BLaER1 treated with 17β-estradiol and CSF1 and Interleukin-3, amounts not matched to agents 10 nM and 100 nM (cell line): ENCODE results near the gene NFATC3.
"Not testable (repeated sequence)": the region's sequence is repeated elsewhere in the genome, so short reads cannot be mapped to it uniquely, and the experiment has no call there.

ENCODE experiments used
- H3K27ac ChIP-seq, 11 experiments: shearing (Covaris generic); formaldehyde crosslinking; 2 replicates each; pipeline ENCODE4 v1.8.1; 2022
- H3K27me3 ChIP-seq, 11 experiments: shearing (Covaris generic); formaldehyde crosslinking; 2 replicates each; pipeline ENCODE4 v1.8.1; 2022
- H3K36me3 ChIP-seq, 11 experiments: shearing (Covaris generic); formaldehyde crosslinking; 2 replicates each; pipeline ENCODE4 v1.8.1; 2022
- H3K4me1 ChIP-seq, 10 experiments: shearing (Covaris generic); formaldehyde crosslinking; 2 replicates each; pipeline ENCODE4 v1.8.1; 2022
- H3K4me2 ChIP-seq, 11 experiments: shearing (Covaris generic); formaldehyde crosslinking; 2 replicates each; pipeline ENCODE4 v1.8.1; 2022
- H3K4me3 ChIP-seq, 10 experiments: shearing (Covaris generic); formaldehyde crosslinking; 2 replicates each; pipeline ENCODE4 v1.8.1; 2022
- H3K9ac ChIP-seq, 11 experiments: shearing (Covaris generic); formaldehyde crosslinking; 2 replicates each; pipeline ENCODE4 v1.8.1; 2022
- H3K9me3 ChIP-seq, 11 experiments: shearing (Covaris generic); formaldehyde crosslinking; replicated peaks in 1 of 11; 2 replicates each; pipeline ENCODE4 v1.8.1; 2022
- H4K20me1 ChIP-seq, 11 experiments: shearing (Covaris generic); formaldehyde crosslinking; 2 replicates each; pipeline ENCODE4 v1.8.1; 2022
- Cebpa-rat ChIP-seq, 11 experiments: shearing (Covaris generic); IDR thresholded peaks; 2 replicates each; pipeline ENCODE4 v1.8.1; 2022

NFATC3 gene

GRCh38 chr16:68146585-68146984, 61.4 kb downstream of the NFATC3 start:
- Histone ChIP-seq H3K27ac (no peak overlapping the region), H3K9me3 (no peaks in the 10 kb centered on the region), H3K27me3 (no peaks in the 10 kb centered on the region), H3K9ac (no peak overlapping the region), H3K4me1 (peaks cover 0 to 22% (median 0%) of the 10 kb centered on the region in 10 experiments; a peak in 7 of 20 replicates), H4K20me1 (peaks cover 4 to 99% (median 45%) of the 10 kb centered on the region in 11 experiments; a peak in 19 of 22 replicates), H3K4me3 (no peak overlapping the region), H3K36me3 (peaks cover 19 to 86% (median 56%) of the 10 kb centered on the region in 11 experiments; a peak in 21 of 22 replicates), H3K4me2 (no peak overlapping the region)
- no peak for TF ChIP-seq Cebpa-rat (IDR thresholded peaks at IDR 0.05)

GRCh38 chr16:68147444-68147843, 62.3 kb downstream of the NFATC3 start:
- Histone ChIP-seq H3K9me3 (no peaks in the 10 kb centered on the region), H3K4me2 (no peak overlapping the region), H3K36me3 (peaks cover 16 to 86% (median 52%) of the 10 kb centered on the region in 11 experiments; a peak in 21 of 22 replicates), H3K27me3 (no peaks in the 10 kb centered on the region), H4K20me1 (peaks cover 4 to 98% (median 48%) of the 10 kb centered on the region in 11 experiments; a peak in 19 of 22 replicates), H3K9ac (no peak overlapping the region), H3K27ac (no peak overlapping the region), H3K4me1 (peaks cover 0 to 13% (median 0%) of the 10 kb centered on the region in 10 experiments; a peak in 6 of 20 replicates), H3K4me3 (no peak overlapping the region)
- TF ChIP-seq Cebpa-rat (IDR thresholded peaks at IDR 0.05): no peak

- Histone ChIP-seq H3K4me1 (peaks cover 0 to 8% (median 0%) of the 10 kb centered on the region in 10 experiments; a peak in 1 of 20 replicates), H3K36me3 (peaks cover 11 to 84% (median 51%) of the 10 kb centered on the region in 11 experiments; a peak in 21 of 22 replicates), H3K27me3 (no peaks in the 10 kb centered on the region), H3K9me3 (no peaks in the 10 kb centered on the region), H3K4me3 (no peak overlapping the region), H3K9ac (no peak overlapping the region), H3K27ac (no peak overlapping the region), H3K4me2 (no peak overlapping the region), H4K20me1 (peaks cover 0 to 97% (median 44%) of the 10 kb centered on the region in 11 experiments; a peak in 20 of 22 replicates)
- TF ChIP-seq Cebpa-rat (IDR thresholded peaks at IDR 0.05): no peak
These were observed 64.4 kb downstream of the NFATC3 start for GRCh38 chr16:68149596-68149995.

GRCh38 chr16:68155425-68155824, 70.3 kb downstream of the NFATC3 start:
- Histone ChIP-seq H4K20me1 (peaks cover 0 to 70% (median 27%) of the 10 kb centered on the region in 11 experiments; a peak in 15 of 22 replicates), H3K9ac (no peak overlapping the region), H3K4me2 (no peak overlapping the region), H3K27ac (no peak overlapping the region), H3K36me3 (peaks cover 31 to 93% (median 76%) of the 10 kb centered on the region in 11 experiments), H3K27me3 (no peaks in the 10 kb centered on the region), H3K9me3 (peaks cover 0 to 4% (median 0%) of the 10 kb centered on the region in 11 experiments; a peak in 2 of 22 replicates), H3K4me3 (no peak overlapping the region), H3K4me1 (no peaks in the 10 kb centered on the region)
- no peak for TF ChIP-seq Cebpa-rat (IDR thresholded peaks at IDR 0.05)

GRCh38 chr16:68162413-68162812, 77.2 kb downstream of the NFATC3 start:
- Histone ChIP-seq H3K4me1 (no peaks in the 10 kb centered on the region), H3K27ac (no peak overlapping the region), H3K4me2 (no peak overlapping the region), H3K9me3 (peaks cover 13 to 35% (median 26%) of the 10 kb centered on the region in 11 experiments; a peak in 21 of 22 replicates), H4K20me1 (peaks cover 0 to 30% (median 0%) of the 10 kb centered on the region in 11 experiments; a peak in 5 of 22 replicates), H3K36me3 (peaks cover 63 to 96% (median 82%) of the 10 kb centered on the region in 11 experiments), H3K9ac (no peak overlapping the region), H3K4me3 (no peak overlapping the region), H3K27me3 (no peaks in the 10 kb centered on the region)
- TF ChIP-seq Cebpa-rat (IDR thresholded peaks at IDR 0.05): no peak

- Histone ChIP-seq H3K36me3 (peaks cover 63 to 96% (median 82%) of the 10 kb centered on the region in 11 experiments), H3K9me3 (peaks cover 13 to 35% (median 26%) of the 10 kb centered on the region in 11 experiments; a peak in 21 of 22 replicates), H4K20me1 (peaks cover 0 to 31% (median 0%) of the 10 kb centered on the region in 11 experiments; a peak in 5 of 22 replicates)
- H3K4me1 ChIP-seq, H3K4me3 ChIP-seq, H3K4me2 ChIP-seq, H3K27me3 ChIP-seq, H3K27ac ChIP-seq, H3K9ac ChIP-seq: not testable (repeated sequence)
These were observed 78.1 kb downstream of the NFATC3 start for GRCh38 chr16:68163275-68163674.

GRCh38 chr16:68166264-68166663, 81.1 kb downstream of the NFATC3 start:
- Histone ChIP-seq H3K9me3 (peaks cover under 1 to 24% (median 22%) of the 10 kb centered on the region in 11 experiments; a peak in 21 of 22 replicates), H3K36me3 (peaks cover 63 to 96% (median 82%) of the 10 kb centered on the region in 11 experiments), H3K4me1 (no peaks in the 10 kb centered on the region), H4K20me1 (peaks cover 0 to 43% (median 0%) of the 10 kb centered on the region in 11 experiments; a peak in 5 of 22 replicates), H3K4me3 (no peak overlapping the region), H3K27ac (no peak overlapping the region), H3K27me3 (no peaks in the 10 kb centered on the region), H3K4me2 (no peak overlapping the region), H3K9ac (no peak overlapping the region)
- no peak for TF ChIP-seq Cebpa-rat (IDR thresholded peaks at IDR 0.05)

GRCh38 chr16:68179196-68179795, 94.1 kb downstream of the NFATC3 start:
- H3K4me2 ChIP-seq: no peak overlapping the region
- H3K36me3 ChIP-seq: peaks cover 88 to 100% (median 96%) of the 10 kb centered on the region in 11 experiments
- no peaks in the 10 kb centered on the region for H3K4me1 ChIP-seq
- peaks cover 0 to 21% (median 0%) of the 10 kb centered on the region in 11 experiments; a peak in 4 of 22 replicates for H4K20me1 ChIP-seq
- peaks cover 0 to 18% (median 3%) of the 10 kb centered on the region in 11 experiments; a peak in 4 of 22 replicates for H3K9me3 ChIP-seq
- no peaks in the 10 kb centered on the region for H3K27me3 ChIP-seq
- no peak overlapping the region for H3K9ac ChIP-seq
- TF ChIP-seq Cebpa-rat (IDR thresholded peaks at IDR 0.05): no peak
- no peak overlapping the region for H3K4me3 ChIP-seq
- H3K27ac ChIP-seq: no peak overlapping the region

- peaks cover 0 to 19% (median 0%) of the 10 kb centered on the region in 11 experiments; a peak in 4 of 22 replicates for H4K20me1 ChIP-seq
- H3K36me3 ChIP-seq: peaks cover 88 to 100% (median 96%) of the 10 kb centered on the region in 11 experiments
- TF ChIP-seq Cebpa-rat (IDR thresholded peaks at IDR 0.05): no peak
- H3K4me2 ChIP-seq: no peak overlapping the region
- no peak overlapping the region for H3K9ac ChIP-seq
- no peaks in the 10 kb centered on the region for H3K27me3 ChIP-seq
- H3K27ac ChIP-seq: no peak overlapping the region
- H3K4me3 ChIP-seq: no peak overlapping the region
- peaks cover 0 to 21% (median 4%) of the 10 kb centered on the region in 11 experiments; a peak in 10 of 22 replicates for H3K9me3 ChIP-seq
- no peaks in the 10 kb centered on the region for H3K4me1 ChIP-seq
These were observed 94.7 kb downstream of the NFATC3 start for GRCh38 chr16:68179855-68180254.
